GM12864 (cell line): ENCODE results near the gene C9.

Experiments
- DNase-seq: peaks from one replicate; pipeline ENCODE4 v3.0.0-alpha.2; 2011; ENCODE audit warnings: low read depth
- H3K4me3 ChIP-seq: 2 replicates; pipeline ENCODE4 v1.5.1; 2011; ENCODE audit warnings: mild to moderate bottlenecking, low read depth, low read length, control low read depth
- CTCF ChIP-seq: IDR thresholded peaks from 2 replicates; pipeline ENCODE4 v1.5.1; 2011; ENCODE audit warnings: low read depth, mild to moderate bottlenecking, moderate library complexity, low read length, control low read depth, inconsistent platforms; ENCODE audit errors: missing control alignments

Gene C9

GRCh38 chr5:39353717-39354399 lies 10.4 kb downstream of the C9 start:
- H3K4me3 ChIP-seq, result no peak overlapping the region

GRCh38 chr5:39352951-39353350 lies 11.3 kb downstream of the C9 start:
- no peak for DNase-seq
- H3K4me3 ChIP-seq, result no peak overlapping the region
- TF ChIP-seq CTCF, result no peak

More at GRCh38 chr5:39353717-39354399, 10.4 kb downstream of the C9 start:
- no peak for DNase-seq
- no peak for TF ChIP-seq CTCF

GRCh38 chr5:39352170-39352569 lies 12.1 kb downstream of the C9 start:
- H3K4me3 ChIP-seq, result no peak overlapping the region
- DNase-seq, result no peak
- TF ChIP-seq CTCF, result no peak

GRCh38 chr5:39349484-39349883 lies 14.8 kb downstream of the C9 start:
- TF ChIP-seq CTCF, result no peak
- DNase-seq, result no peak
- no peak overlapping the region for H3K4me3 ChIP-seq

DNA sequence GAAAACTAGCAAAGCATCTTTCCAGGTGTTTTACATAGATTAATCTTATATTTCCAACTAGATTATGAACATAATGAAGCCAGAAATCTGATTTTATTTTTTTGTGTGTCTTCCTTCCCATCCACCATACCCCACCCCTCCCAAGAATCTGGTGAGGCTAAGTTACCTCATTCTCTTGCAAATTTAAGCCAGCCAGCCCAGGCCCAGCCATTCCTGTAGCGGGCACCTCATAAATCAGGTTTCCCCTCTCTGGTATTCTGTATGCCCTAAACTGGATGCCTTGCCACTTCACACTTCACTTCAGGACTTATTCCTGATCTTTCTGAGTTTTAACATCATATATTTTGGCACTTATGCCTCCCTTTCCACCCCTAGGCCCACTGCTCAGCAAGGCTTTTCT lies 21.8 kb downstream of the C9 start:
- H3K4me3 ChIP-seq, result no peak overlapping the region
- DNase-seq, result no peak
- no peak for TF ChIP-seq CTCF

DNA sequence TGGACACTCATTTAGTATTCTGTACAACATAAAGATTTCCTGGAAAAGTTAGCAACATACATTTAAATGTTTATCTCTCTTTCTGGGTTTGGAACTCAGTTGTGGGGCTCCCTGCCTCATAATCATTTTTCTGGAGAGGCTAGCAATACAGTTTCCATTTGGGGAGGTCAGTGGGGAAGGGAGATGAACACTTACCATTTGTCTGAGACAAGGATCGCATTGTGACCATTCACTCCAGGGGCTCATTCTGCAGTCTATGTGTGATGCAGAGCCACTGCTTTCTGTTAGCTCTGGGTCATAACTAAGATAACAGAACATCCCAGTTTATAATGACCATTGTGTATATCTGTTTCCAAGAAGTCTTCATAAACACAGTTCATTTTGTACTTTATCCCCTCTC lies 22.4 kb downstream of the C9 start:
- TF ChIP-seq CTCF, result no peak
- H3K4me3 ChIP-seq, result no peak overlapping the region
- no peak for DNase-seq

DNA sequence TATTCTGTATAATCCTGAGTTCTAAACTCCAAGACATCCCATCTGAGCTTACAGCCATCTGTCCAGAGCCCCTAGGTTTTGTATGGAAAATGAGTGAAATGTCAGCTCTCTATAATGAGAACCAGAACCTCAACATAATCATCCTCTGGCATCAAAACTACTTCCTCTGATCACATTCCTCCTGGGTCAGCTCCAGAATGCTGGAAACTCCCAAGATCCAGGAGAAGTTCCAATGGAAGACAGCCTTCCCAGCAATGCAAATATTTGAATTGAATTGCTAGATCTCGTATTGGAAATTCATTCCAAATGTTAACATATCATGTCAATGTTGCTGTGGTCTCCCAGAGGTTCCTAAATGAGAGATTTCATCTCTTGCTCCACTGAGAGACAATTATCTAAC lies 23.8 kb downstream of the C9 start:
- DNase-seq, result no peak
- TF ChIP-seq CTCF, result no peak
- no peak overlapping the region for H3K4me3 ChIP-seq
